IPS-NIHi7 (cell line): ENCODE data around the gene CFAP65.

ENCODE experiments used
- DNase-seq: peaks from one replicate; pipeline ENCODE4 v3.0.0; 2012; ENCODE audit warnings: mixed read lengths; ENCODE audit errors: extremely low spot score

The CFAP65 gene

DNA sequence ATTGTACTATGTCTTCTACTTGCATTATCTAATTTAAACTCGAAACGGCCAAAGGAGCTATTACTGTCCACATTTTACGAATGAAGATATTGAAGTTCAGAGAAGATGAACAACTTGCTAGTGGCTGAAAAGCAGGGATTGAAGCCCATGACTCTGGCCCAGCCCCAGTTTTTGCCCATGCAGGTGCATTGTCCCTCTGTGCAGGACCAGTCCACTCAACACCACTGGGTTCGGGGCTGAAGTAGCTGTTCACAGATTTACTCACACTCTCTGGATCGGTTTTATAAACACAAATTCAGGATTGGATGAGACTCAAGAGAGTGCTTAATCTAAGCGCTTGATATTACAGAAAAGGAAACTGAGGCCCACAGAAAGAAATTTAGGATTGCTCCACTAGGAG lies 20.8 kb upstream of the CFAP65 start:
- no peak for DNase-seq

DNA sequence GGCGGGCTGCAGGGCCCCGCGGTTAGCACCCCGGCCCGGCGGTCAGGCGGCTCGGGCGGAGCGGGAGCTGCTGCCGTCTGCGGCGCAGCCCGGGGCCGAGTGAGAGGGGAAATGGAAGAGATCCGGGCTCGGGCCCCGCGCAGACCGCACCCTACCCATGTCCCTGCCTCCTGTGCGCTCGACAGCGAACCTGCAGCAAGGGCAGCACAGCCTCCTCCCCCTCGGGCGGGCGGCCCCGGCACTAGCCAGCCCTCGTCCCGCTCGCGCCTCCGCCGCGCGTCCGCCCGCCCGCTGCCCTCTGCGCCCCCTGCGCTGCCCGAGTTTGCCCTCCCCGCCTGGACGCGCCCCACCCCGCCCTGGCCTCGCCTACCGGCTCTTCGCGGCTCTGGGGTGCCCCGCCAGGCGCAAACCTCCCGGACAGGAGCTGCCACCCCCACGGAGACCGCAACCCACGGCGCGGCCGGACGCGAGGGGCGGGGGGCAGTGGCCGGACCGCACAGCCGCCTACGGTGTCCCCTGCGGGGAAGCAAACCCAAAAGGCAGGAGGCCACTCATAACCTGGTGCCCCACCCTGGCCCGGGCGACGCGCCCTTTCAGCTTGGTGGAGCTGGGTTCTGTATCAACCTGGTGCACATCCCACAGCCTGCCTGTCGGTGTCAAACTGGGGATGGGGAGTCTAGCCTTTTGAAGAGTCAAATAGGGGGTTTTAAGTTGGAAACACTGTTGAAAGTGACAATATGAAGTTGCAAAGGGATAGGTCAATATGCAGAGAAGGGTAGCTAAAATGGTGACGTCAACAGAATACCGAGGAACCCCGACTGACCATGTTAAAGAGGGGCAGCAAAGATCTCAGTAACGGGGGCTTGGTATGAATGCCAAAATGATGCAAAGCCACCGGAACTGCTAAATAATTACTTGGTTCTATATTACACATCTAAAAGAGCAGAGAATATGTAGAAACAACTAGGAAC lies 19.8 kb upstream of the CFAP65 start, which contains the start of gene IHH:
TSS of gene IHH (minus strand) at position 101 of the 971 bp plus-strand sequence. CDS start 454 bp downstream, outside the sequence.
- DNase-seq, result peak; percentile 63

DNA sequence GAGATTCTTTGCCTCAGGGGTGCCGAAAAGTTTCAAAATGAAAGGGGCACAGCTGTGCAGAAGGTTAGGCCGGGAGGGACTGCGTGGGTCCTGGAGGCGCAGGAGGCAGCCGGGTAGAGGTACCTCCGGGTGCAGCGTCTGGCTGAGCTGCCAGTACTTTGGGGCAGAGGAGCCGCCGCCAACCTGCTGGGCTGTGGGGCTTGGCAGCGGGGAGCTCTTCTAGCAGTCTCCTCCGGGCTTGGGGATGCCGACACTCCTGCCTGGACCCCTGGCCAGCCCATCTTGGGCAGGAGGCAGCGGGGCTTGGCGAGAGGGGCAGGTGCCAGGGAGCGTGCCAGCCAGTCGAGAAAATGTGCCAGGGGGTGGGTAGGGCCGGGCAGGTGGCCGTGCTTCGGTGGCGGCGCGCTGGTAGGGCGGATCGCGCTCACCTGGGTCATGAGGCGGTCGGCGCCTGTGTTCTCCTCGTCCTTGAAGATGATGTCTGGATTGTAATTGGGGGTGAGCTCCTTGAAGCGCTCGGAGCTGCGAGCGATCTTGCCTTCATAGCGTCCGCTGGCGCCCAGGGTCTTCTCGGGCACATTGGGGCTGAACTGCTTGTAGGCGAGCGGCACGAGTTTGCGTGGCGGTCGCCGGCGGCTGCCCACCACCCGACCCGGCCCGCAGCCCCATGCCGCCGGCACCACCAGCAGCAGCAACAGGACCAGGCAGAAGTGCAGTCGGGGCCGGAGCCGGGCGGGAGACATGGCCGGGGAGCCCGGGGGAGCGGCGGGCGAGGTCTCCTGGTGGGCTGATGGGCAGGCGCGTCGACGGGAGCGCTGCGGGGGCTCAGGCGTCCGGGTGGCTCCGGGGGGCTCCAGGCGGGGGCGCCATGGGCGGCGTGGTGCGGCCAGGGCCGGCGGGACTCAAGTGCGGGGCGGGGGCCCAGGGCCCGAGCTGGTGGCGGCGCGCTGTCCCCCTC lies 18.7 kb upstream of the CFAP65 start:
- no peak for DNase-seq

DNA sequence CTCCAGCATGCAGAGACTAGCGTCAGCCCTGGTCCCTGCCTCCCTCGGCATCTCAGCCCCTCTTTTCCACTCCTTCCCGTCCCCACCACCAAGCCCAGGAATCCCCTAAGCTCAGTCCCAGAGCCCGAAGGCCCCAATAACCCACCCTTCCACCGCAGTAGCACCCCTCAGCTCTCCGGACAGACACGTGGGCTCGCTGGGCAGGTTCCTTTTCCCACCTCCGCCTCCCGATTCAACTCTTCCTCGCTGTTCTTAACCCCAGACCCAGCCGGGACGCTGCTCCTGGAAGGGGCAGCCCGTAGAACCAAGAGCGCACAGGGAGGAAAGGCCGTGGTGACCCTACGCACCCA lies 18.0 kb upstream of the CFAP65 start:
- no peak for DNase-seq

DNA sequence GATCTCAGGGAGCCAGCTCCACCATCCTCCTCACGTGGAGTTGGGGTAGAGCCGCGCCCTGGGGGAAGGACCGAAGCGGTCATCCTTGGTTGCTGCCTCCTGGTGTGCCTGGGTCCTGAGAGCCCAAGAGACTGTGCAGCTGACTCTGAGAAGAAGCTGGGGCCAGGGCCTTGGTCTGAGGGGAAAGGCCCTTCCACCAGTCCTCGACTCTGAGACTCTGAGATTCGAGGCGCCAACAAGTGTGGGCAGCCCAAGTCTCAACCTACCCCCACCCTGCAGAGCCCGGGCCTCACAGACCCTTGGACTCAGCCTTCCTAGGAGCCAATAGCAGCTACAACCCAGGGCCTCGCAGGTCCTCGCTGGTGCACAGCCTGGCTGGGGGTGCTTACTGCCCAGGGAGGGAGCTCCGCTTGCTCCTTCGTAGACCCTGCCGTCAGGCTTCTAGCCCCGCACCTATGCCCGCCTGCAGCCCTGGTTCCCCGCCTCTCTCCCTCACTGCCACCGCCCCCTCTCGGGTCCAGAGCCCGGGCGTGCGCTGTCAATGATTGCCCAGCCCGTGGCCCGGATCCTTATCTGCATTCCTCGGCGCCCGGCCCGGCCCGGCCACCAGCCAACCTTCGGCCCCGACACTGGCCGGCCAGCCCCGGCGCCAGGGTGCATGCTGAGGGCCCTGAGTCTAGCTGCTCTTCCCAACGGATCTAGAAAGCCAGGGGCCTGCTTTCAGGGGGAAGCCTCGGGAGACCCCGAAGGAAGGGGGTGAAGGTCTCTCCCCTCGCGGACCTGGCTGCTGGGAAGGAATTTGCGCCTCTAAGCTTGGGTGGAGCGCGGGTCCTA lies 17.4 kb upstream of the CFAP65 start:
- peak; percentile 50 for DNase-seq

DNA sequence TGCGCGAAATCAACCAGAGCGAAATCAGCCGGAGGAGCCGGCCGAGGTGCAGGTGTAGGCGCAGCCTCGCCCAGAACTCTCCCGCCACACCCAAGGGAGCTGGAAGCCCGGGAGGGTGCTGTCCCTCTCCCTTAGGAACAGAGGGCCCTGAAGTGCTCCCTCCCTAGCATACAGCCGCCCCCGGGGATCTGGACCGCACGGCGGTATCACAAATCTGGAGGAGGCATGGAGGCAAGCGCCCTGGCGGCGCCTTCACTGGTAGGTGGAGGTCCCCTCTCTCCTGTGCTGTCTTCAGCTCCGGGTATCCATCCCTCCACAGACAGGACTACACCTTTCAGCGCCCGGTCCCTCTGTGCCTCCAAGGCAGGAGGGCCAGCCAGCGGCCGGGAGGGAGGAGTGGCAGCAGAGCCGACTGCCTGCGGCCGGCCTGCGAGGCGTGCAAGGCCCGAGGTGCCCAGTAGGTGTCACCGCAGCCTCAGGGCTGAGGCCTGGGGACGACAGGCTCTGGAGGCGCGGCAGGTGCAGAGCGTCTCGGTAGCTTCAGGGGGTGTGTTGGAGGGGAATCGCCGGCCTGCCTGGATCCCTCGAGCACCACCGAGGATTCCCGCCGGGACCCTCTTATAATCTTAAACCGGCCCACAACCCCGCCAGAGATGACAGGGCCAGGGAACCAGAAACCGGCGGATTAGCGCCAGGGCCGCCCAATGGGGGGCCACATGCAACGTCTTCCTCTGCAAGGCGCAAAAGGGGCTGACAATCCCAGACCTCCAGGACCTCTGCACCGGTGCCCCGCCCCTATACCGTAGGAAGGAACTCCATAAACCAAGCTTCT lies 16.6 kb upstream of the CFAP65 start:
- DNase-seq, result peak; percentile 92

DNA sequence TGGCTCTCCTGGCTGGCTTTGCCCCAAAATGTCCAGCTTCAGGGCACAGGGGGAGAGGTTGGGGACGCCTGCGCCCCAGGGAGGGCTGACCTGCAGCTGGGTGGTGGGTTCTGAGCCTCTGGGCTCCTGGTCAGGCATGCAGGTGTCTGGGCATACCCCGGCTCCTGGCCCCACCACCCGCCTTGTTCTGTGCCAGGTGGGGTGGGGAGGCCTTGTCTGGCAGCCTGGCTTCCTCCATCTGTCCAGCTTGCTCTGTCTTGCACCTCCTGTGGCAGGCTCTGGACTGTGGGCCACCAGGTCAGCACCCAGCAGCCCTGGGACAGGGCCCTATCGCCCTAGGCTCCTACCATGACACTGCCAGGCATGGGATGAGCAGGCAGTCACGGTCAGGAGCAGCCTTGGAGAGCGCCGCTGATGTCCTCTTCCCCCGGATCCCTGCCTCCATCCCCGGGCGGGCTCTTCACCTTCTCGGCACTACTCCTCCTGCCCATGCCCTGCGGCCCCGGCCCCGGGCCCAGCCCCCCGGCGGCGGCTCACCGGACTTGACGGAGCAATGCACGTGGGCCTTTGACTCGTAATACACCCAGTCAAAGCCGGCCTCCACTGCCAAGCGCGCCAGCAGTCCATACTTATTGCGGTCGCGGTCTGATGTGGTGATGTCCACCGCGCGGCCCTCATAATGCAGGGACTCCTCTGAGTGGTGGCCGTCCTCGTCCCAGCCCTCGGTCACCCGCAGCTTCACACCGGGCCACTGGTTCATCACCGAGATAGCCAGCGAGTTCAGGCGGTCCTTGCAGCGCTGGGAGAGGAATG lies 15.8 kb upstream of the CFAP65 start:
- DNase-seq, result no peak

DNA sequence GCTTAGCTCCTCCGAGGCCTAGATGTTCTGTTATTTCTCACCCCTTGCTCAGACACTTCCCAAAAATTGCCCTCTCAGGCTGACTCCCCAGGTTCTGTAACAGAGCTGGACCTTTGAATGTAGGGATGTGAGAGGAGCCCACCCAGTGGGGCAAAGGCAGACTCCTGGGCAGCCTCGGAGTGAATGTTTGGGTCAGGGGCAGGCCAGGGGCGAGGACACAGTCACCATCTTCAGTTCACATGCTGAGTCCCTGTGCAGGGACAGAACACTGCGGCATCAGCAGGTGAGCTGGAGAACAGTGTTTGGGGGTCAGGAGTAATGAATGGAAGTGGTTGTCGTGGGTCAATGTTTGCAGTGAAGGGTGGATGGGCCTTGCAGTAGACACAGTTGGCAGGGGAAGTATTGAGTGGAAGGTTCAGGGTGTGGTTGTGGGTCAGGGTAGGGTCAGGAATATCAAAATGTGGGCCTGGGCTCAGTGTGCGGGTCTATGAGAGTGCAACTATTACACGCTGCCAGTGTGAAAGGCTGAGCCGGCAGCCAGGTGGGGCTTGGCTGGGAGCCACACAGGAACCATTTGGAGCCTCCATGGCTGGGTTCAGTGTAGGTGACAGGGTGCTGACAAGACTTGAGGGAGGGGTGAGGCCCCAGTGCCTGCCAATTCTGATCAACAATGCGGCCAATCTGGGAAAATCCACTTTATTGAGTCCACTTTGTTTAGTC lies 15.0 kb upstream of the CFAP65 start:
- DNase-seq, result no peak

DNA sequence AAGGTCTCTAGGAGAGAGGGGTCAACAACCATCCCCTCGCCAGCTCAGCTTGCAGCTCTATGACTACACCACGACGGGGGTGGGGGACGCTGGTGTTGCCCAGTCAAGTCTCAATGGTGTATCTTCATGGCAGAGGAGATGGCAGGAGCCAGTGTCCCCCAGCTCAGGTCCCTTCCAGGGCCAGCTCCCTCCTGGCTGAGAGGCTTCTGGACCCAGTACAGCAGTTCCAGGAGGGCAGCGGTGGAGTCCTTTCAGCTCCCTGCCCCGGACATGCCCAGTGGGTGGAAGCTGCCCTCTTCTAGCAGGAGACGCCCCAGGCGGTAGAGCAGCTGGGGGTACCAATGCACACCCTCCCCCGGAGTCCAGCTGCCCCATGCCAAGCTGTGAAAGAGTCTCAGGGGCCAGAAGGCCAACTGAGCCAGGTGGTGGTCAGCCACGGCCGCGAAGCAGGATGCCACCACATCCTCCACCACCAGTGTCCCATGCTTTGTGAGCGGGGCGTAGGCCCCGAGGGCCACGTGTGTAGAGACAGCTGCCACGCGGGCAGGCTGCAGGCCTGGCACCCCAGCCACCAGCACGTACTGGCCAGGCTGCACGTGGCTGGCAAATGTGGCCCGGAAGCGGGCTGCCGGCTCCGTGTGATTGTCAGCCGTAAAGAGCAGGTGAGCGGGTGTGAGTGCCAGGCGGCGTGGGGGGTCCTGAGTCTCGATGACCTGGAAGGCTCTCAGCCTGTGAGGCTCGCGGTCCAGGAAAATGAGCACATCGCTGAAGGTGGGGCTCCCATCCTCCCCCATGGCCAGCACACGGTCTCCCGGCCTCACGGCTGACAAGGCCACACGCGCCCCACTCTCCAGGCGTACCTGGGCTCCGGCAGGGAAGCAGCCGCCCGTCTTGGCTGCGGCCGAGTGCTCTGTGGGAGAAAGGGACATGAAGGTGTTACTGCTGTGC lies 13.9 kb upstream of the CFAP65 start:
- no peak for DNase-seq

DNA sequence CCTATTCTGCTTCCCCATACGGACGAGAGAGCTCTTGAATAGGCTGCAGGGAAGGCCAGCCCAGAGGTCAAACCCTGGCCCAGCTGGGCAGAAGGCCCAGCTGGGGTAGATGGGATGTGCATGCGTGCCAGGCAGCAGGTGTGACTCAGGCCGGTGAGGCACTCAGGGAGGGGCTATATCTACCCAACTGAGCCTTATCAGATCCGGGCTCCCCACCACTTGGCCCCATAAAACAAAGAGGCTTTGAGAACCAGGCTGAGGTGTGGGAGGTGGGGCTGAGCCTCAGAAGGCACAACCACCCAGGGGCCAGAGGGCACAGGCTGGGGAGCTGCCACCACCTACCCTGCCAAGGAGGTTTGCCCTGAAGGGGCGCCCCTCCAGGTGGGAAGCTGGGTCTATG lies 8.0 kb upstream of the CFAP65 start:
- no peak for DNase-seq

DNA sequence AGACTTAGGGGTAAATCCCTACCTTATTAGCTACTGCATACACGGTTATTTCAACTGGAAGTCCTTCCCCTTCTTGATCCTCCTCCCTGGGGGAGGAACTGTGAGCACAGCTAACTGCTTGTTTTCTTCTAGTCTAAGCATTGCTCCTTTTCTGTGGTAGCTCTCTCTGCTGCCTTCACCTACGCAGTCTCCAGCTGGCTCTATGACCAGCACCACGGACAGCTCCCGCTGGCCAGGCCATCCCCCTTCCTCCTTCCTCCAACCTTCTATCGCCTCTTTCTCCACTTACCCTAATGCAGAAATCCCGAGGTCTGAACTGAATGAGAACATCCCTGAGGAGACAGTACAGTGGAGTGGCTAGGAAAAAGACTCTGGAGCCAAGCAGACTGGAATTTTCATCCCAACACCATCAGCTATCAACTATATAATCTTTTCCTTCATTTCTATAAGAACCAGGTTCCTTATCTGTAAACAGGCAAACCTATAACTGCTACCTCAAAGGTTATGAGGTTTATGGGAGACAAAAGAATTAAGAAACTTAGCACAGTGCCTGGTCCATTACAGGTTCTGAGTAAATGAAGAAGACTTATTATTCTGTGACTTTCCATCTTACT lies 4.7 kb upstream of the CFAP65 start:
- peak; percentile 84 for DNase-seq

DNA sequence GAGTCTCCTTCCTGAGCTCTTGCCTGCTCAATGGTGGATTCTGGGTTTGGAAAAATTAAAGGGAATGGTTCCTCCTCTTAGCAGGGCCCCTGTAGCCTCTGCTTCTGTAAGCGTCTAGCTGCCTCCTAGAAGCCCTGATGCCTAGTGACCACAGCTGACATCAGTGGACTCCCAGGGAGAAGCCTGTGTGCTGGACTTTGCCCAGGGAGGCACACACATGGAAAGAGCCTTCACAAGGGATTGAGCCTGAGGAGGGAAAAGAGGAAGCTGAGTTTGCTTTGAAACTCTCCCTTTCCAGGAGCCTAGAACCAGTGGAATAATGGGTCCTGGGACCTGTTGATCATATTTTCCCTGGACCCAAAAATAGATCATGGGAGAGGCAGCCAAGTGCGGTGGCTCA lies 1.4 kb upstream of the CFAP65 start:
- no peak for DNase-seq

DNA sequence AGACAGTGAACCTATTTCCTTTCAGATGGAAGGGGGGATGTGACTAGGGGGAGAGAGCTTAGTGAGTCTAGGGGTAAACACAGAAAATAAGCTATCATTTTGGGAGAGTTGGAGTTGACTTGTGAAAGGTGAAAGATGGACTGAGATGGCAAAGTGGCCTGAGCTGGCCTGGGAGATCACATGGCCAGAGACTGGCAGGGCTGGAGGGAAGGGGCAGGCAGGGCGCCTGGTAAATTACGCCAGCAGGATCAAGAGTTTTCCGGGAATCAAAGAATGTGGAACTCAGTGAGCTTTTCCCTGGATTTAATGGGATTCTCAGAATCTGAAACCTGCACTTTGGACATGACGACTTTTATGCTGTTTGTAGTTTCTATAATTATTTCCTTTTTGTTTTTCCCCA lies 841 bp upstream of the CFAP65 start:
- no peak for DNase-seq

DNA sequence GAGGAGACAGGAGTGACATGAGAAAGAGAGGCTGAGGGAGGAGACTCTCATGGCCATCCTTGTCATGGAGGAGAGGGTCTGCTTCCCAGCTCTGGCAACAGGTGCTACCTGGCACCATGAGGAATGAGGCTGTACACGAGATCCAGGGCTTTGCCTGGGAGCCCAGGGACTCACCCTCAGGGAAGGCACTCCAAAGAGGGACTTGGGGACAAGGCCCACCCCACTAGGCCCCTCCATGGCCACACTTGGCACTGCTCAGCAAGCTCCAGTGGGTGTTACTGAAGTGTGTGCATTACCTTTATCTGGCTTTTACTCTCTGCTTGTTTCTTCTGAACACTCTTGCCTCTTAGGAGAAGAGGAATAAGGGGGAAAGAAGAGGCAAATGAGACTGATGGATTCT lies 2.7 kb downstream of the CFAP65 start:
- no peak for DNase-seq

DNA sequence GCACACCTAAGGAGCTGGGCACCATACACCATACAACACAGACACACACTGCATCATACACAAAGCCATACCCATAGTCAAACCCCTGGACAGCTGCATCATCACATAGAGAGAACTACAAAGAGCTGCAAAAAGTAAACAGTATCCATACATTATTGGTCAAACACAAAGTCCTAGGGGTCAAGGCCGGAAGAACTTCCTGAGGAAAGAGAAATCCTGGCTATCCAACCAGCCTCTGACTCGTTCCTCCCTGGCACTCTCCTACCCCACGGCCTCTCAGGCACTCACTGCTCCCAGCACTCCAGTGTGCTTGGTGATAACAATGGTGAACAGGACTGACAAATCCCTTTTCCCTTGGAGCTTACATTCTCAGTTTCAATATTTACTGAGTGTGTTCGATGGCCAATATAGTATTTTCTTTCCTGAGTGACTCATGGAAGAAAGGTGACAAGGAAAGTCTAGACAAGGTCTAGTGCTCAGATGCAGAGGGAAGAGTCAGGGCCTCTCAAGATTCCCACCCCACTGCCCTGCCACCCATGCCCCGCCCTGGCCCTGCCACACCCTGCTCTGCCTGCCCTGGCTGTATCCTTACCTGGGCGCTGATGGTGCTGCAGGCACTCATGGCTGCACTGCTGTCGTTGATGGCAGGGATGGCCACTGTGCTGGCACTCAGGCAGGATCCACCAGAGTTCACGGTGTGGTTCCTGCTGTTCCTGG lies 3.4 kb downstream of the CFAP65 start:
- DNase-seq, result no peak

DNA sequence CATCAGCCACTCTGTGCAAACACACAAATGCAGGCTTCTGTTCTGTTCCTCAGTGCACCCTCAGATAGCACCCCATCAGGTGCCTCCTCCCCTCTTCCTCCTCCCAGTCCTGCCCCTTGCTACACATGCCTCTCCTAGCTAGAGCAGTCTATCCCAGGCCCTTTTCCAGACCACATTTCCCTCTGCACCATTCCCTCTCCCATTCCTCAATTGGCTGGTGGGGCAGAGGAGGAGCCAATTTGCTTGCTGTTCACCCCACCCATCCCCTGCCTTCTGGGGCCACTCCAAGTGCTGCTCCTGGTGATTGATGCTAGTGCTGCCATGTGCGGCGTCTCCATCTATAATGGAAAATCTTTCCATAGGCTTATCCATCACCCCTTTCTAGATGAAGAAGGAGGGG lies 5.4 kb downstream of the CFAP65 start:
- DNase-seq, result no peak

DNA sequence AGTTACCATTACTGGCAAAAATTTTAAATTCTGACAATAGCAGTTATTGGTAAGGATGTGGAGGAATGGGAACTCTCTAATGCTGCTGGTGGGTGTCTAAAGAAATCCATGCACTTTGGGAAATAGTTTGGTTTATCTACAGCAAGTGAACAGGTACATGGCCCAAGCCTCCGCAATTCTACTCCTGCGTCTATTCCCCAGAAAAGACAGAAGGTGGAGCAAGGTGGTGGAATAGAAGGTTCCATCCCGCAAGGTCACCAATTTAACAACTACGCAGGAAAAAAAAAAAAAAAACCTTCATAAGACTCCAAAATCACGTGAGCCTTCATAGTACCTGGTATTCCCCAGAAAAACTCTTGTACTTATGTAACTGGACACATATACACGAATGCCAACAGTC lies 6.5 kb downstream of the CFAP65 start:
- no peak for DNase-seq
